Measurements from ENCODE around the gene MIS18A. TPM values are rescaled to one million over a fixed set of nuclear protein-coding genes. Genes with fewer than 3 reads are reported as not detected.

The MIS18A gene
- total RNA-seq, 4 donors from 2014 or later: 0.51 to 2.7 (median 0.87) TPM

GRCh38 chr21:32248571-32249461, 30.0 kb downstream of the MIS18A start:
- Histone ChIP-seq H3K27me3 (no peaks in the 10 kb centered on the region), H3K4me1 (no peaks in the 10 kb centered on the region), H3K9me3 (no peaks in the 10 kb centered on the region), H3K4me3 (no peak overlapping the region), H3K27ac (no peak overlapping the region), H3K36me3 (no peaks in the 10 kb centered on the region)
- in situ Hi-C loops (cut with MboI; ENCODE audit: low sequenced_read_pairs in 4 of 4) (no loop called here), intact Hi-C loops (cut with DNase I; ENCODE audit: low total_unique reads) (no loop called here)
- TF ChIP-seq POLR2A (IDR thresholded peaks at IDR 0.05): no peak
- no peak for DNase-seq
- no peak for ATAC-seq

- in situ Hi-C loops (cut with MboI; ENCODE audit: low sequenced_read_pairs in 4 of 4) (no loop called here), intact Hi-C loops (cut with DNase I; ENCODE audit: low total_unique reads) (no loop called here)
- DNase-seq (no peak), ATAC-seq (no peak)
- no peak overlapping the region for H3K27ac ChIP-seq
- H3K36me3 ChIP-seq: no peaks in the 10 kb centered on the region
- H3K27me3 ChIP-seq: no peaks in the 10 kb centered on the region
- H3K4me1 ChIP-seq: no peaks in the 10 kb centered on the region
- H3K4me3 ChIP-seq: no peak overlapping the region
- no peaks in the 10 kb centered on the region for H3K9me3 ChIP-seq
- no peak for TF ChIP-seq POLR2A (IDR thresholded peaks at IDR 0.05)
- no peak for TF ChIP-seq CTCF (IDR thresholded peaks at IDR 0.05 in 4 of 5, conservative IDR thresholded peaks at IDR 0.05 in 1 of 5)
These were observed 32.2 kb downstream of the MIS18A start for GRCh38 chr21:32246571-32247140.

GRCh38 chr21:32245971-32246370, 32.9 kb downstream of the MIS18A start:
- no peaks in the 10 kb centered on the region for H3K36me3 ChIP-seq
- no peak overlapping the region for H3K4me3 ChIP-seq
- TF ChIP-seq CTCF (IDR thresholded peaks at IDR 0.05 in 4 of 5, conservative IDR thresholded peaks at IDR 0.05 in 1 of 5): no peak
- no peak for TF ChIP-seq POLR2A (IDR thresholded peaks at IDR 0.05)
- in situ Hi-C loops (cut with MboI; ENCODE audit: low sequenced_read_pairs in 4 of 4) (no loop called here), intact Hi-C loops (cut with DNase I; ENCODE audit: low total_unique reads) (no loop called here)
- no peak overlapping the region for H3K27ac ChIP-seq
- ATAC-seq: no peak
- no peaks in the 10 kb centered on the region for H3K27me3 ChIP-seq
- no peaks in the 10 kb centered on the region for H3K4me1 ChIP-seq
- no peaks in the 10 kb centered on the region for H3K9me3 ChIP-seq
- no peak for DNase-seq

- intact Hi-C loops (cut with DNase I; ENCODE audit: low total_unique reads): no loop called here
- in situ Hi-C loops (cut with MboI; ENCODE audit: low sequenced_read_pairs in 4 of 4): no loop called here
- DNase-seq: no peak
- Histone ChIP-seq H3K36me3 (no peaks in the 10 kb centered on the region), H3K27ac (no peak overlapping the region), H3K9me3 (no peaks in the 10 kb centered on the region), H3K4me3 (no peak overlapping the region), H3K4me1 (no peaks in the 10 kb centered on the region), H3K27me3 (no peaks in the 10 kb centered on the region)
- TF ChIP-seq POLR2A (IDR thresholded peaks at IDR 0.05) (no peak), CTCF (IDR thresholded peaks at IDR 0.05 in 4 of 5, conservative IDR thresholded peaks at IDR 0.05 in 1 of 5) (no peak)
- ATAC-seq: no peak
These were observed 37.8 kb downstream of the MIS18A start for GRCh38 chr21:32240851-32241687.

GRCh38 chr21:32239551-32239950, 39.3 kb downstream of the MIS18A start:
- no peak overlapping the region for H3K27ac ChIP-seq
- H3K4me3 ChIP-seq: no peak overlapping the region
- no peaks in the 10 kb centered on the region for H3K4me1 ChIP-seq
- DNase-seq (no peak), ATAC-seq (no peak)
- in situ Hi-C loops (cut with MboI; ENCODE audit: low sequenced_read_pairs in 4 of 4) (no loop called here), intact Hi-C loops (cut with DNase I; ENCODE audit: low total_unique reads) (no loop called here)
- no peaks in the 10 kb centered on the region for H3K36me3 ChIP-seq
- no peaks in the 10 kb centered on the region for H3K9me3 ChIP-seq
- no peaks in the 10 kb centered on the region for H3K27me3 ChIP-seq
- TF ChIP-seq CTCF (IDR thresholded peaks at IDR 0.05 in 4 of 5, conservative IDR thresholded peaks at IDR 0.05 in 1 of 5) (no peak), POLR2A (IDR thresholded peaks at IDR 0.05) (no peak)

Measured in gastrocnemius medialis (tissue), 4 donors.